ENCODE results near the gene REEP3. TPM values are rescaled to one million over a fixed set of nuclear protein-coding genes. Genes with fewer than 3 reads are reported as not detected.
A peak's percentile ranks its signal among the peaks of the same experiment; 100 is the strongest.

Gene REEP3, protein sequence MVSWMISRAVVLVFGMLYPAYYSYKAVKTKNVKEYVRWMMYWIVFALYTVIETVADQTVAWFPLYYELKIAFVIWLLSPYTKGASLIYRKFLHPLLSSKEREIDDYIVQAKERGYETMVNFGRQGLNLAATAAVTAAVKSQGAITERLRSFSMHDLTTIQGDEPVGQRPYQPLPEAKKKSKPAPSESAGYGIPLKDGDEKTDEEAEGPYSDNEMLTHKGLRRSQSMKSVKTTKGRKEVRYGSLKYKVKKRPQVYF
- total RNA-seq = 10 to 100 TPM in 2 of 5 experiments, 1 to 10 TPM in 3; 3.6 to 21.6 (median 9.0) TPM
- polyA plus RNA-seq = 1 to 10 TPM; 1.6 to 2.6 TPM
- 7.4 reads per million, percentile 30 among the genes with 10 or more reads in this experiment for total RNA-seq

- POLR2A ChIA-PET = interaction anchor here (0.7 to 1.6 kb wide), 10 partner anchors 9 to 1264 kb away, joined by 3 to 13 read pairs (median 4); partner anchors contain the start of gene NRBF2
- Histone ChIP-seq H3K36me3 (ENCODE audit: control insufficient read depth in 2 of 3, insufficient read depth in 3 of 3, low read length in 3 of 3) (no peaks in the 10 kb centered on the region), H3K27ac (ENCODE audit: low read depth, low read length) (peak within 1 kb of the TSS; percentile 86), H3K9me3 (ENCODE audit: control insufficient read depth in 2 of 3, low read length in 3 of 3) (no peaks in the 10 kb centered on the region), H3K4me1 (ENCODE audit: control insufficient read depth in 2 of 2, insufficient read depth in 2 of 2, low read length in 2 of 2) (peaks cover 11 to 30% of the 10 kb centered on the region in 2 donors), H3K27me3 (ENCODE audit: control insufficient read depth in 2 of 2, insufficient read depth in 2 of 2, low read length in 2 of 2) (no peaks in the 10 kb centered on the region), H3K4me3 (ENCODE audit: low read length) (peak within 1 kb of the TSS; percentile 83)
- DNase-seq (peak in 7 of 9 donors; percentile 34 to 70 (median 48)), ATAC-seq (peak; percentile 84)
- H3K27me3 Mint-ChIP-seq = no peaks in the 10 kb centered on the region
- intact Hi-C loops (cut with micrococcal nuclease) = loop anchor here (1.0 to 10.0 kb wide), 11 partner anchors 8 to 886 kb away; partner anchors contain the start of genes ADO (in 1 of the 2) and JMJD1C (in 1 of the 2)
- H3K4me1 Mint-ChIP-seq = peaks cover 36 to 79% (median 73%) of the 10 kb centered on the region in 7 donors
- CTCF ChIA-PET = interaction anchor here (0.5 to 0.7 kb wide), 2 partner anchors 251 to 305 kb away, joined by 3 to 5 read pairs; no protein-coding TSS in a partner anchor
- peaks cover 0 to 8% (median 0%) of the 10 kb centered on the region in 5 donors for H3K36me3 Mint-ChIP-seq
- peaks cover 0 to 2% (median 0%) of the 10 kb centered on the region in 11 donors for H3K9me3 Mint-ChIP-seq
- peak within 1 kb of the TSS; percentile 80 to 93 (median 90) for H3K4me3 Mint-ChIP-seq
- peak within 1 kb of the TSS; percentile 81 to 95 (median 91) for H3K27ac Mint-ChIP-seq
Measured at GRCh38 chr10:63520500-63521415, at the start of gene REEP3. TSS of gene REEP3 (plus strand) at chr10:63521401. CDS start at chr10:63521546, 145 bp downstream.

DNA sequence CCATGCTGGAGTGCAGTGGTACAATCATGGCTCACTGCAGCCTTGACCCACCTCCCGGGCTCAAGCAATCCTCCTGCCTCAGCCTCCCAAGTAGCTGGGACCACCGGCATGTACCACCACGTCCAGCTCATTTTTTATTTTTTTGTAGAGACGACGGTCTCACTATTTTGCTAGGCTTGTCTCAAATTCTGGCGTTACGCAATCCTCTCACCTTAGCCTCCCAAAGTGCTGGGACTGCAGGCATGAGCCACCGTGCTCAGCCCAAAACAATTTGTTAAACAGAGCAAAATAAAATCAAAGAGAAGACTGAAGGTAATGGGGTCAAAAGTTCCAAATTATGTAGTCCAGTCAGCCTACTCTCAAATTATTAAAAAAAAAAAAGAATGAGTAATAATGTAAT is 46.7 kb upstream of the REEP3 start:
- Histone ChIP-seq H3K4me3 (ENCODE audit: low read length) (no peak overlapping the region), H3K36me3 (ENCODE audit: control insufficient read depth in 2 of 3, insufficient read depth in 3 of 3, low read length in 3 of 3) (no peaks in the 10 kb centered on the region), H3K4me1 (ENCODE audit: control insufficient read depth in 2 of 2, insufficient read depth in 2 of 2, low read length in 2 of 2) (no peaks in the 10 kb centered on the region), H3K27ac (ENCODE audit: low read depth, low read length) (no peak overlapping the region), H3K27me3 (ENCODE audit: control insufficient read depth in 2 of 2, insufficient read depth in 2 of 2, low read length in 2 of 2) (no peaks in the 10 kb centered on the region), H3K9me3 (ENCODE audit: control insufficient read depth in 2 of 3, low read length in 3 of 3) (no peaks in the 10 kb centered on the region)
- H3K9me3 Mint-ChIP-seq = peaks cover 0 to 2% (median 0%) of the 10 kb centered on the region in 11 donors
- intact Hi-C loops (cut with micrococcal nuclease) = no loop called here
- H3K4me3 Mint-ChIP-seq = no peak overlapping the region
- H3K4me1 Mint-ChIP-seq = peaks cover 2 to 39% (median 27%) of the 10 kb centered on the region in 7 donors
- CTCF ChIA-PET = no interaction called here
- ATAC-seq (no peak), DNase-seq (no peak)
- POLR2A ChIA-PET = interaction anchor here (1.1 kb wide), 1 partner anchor 253 kb away, joined by 6 read pairs; no protein-coding TSS in a partner anchor
- H3K36me3 Mint-ChIP-seq = peaks cover 0 to 8% (median 4%) of the 10 kb centered on the region in 5 donors
- peak overlapping the region in 1 of 9 donors; percentile 46 for H3K27ac Mint-ChIP-seq
- no peaks in the 10 kb centered on the region for H3K27me3 Mint-ChIP-seq

DNA sequence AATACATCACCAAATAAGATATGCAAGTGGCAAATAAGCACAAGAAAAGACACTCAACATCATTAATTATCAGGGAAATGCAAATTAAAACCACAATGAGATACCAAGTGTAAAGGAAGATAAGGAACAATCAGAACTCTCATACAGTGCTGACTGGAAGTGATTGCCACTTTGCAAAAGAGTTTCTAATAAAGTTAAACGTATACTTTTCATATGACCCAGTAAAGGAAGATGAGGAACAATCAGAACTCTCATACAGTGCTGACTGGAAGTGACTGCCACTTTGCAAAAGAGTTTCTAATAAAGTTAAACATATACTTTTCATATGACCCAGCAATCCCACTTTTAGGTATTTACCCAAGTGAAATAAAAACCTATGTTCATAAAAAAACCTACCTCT is 43.3 kb upstream of the REEP3 start:
- Mint-ChIP-seq H3K27me3 (no peaks in the 10 kb centered on the region), H3K4me3 (no peak overlapping the region), H3K9me3 (peaks cover 0 to 2% (median 0%) of the 10 kb centered on the region in 11 donors), H3K27ac (no peak overlapping the region), H3K36me3 (peaks cover 0 to 8% (median 4%) of the 10 kb centered on the region in 5 donors), H3K4me1 (peaks cover 6 to 39% (median 28%) of the 10 kb centered on the region in 7 donors)
- intact Hi-C loops (cut with micrococcal nuclease) = no loop called here
- Histone ChIP-seq H3K27me3 (ENCODE audit: control insufficient read depth in 2 of 2, insufficient read depth in 2 of 2, low read length in 2 of 2) (no peaks in the 10 kb centered on the region), H3K4me3 (ENCODE audit: low read length) (no peak overlapping the region), H3K9me3 (ENCODE audit: control insufficient read depth in 2 of 3, low read length in 3 of 3) (no peaks in the 10 kb centered on the region), H3K27ac (ENCODE audit: low read depth, low read length) (no peak overlapping the region), H3K4me1 (ENCODE audit: control insufficient read depth in 2 of 2, insufficient read depth in 2 of 2, low read length in 2 of 2) (no peaks in the 10 kb centered on the region), H3K36me3 (ENCODE audit: control insufficient read depth in 2 of 3, insufficient read depth in 3 of 3, low read length in 3 of 3) (no peaks in the 10 kb centered on the region)
- DNase-seq = no peak
- ChIA-PET POLR2A (interaction anchor here (0.9 kb wide), 1 partner anchor 44 kb away, joined by 3 read pairs; no protein-coding TSS in a partner anchor), CTCF (no interaction called here)
- ATAC-seq = no peak

- intact Hi-C loops (cut with micrococcal nuclease) = no loop called here
- Mint-ChIP-seq H3K36me3 (peaks cover 0 to 8% (median 4%) of the 10 kb centered on the region in 5 donors), H3K27ac (no peak overlapping the region), H3K27me3 (no peaks in the 10 kb centered on the region), H3K9me3 (peaks cover 0 to 2% (median 0%) of the 10 kb centered on the region in 11 donors), H3K4me1 (peaks cover 6 to 43% (median 31%) of the 10 kb centered on the region in 7 donors), H3K4me3 (no peak overlapping the region)
- no peaks in the 10 kb centered on the region for H3K9me3 ChIP-seq (ENCODE audit: control insufficient read depth in 2 of 3, low read length in 3 of 3)
- H3K27me3 ChIP-seq (ENCODE audit: control insufficient read depth in 2 of 2, insufficient read depth in 2 of 2, low read length in 2 of 2) = no peaks in the 10 kb centered on the region
- no peak overlapping the region for H3K27ac ChIP-seq (ENCODE audit: low read depth, low read length)
- no peaks in the 10 kb centered on the region for H3K36me3 ChIP-seq (ENCODE audit: control insufficient read depth in 2 of 3, insufficient read depth in 3 of 3, low read length in 3 of 3)
- POLR2A ChIA-PET = interaction anchor here (0.8 to 0.9 kb wide), 2 partner anchors 9 to 43 kb away, joined by 3 read pairs; no protein-coding TSS in a partner anchor
- ATAC-seq = no peak
- no peak overlapping the region for H3K4me3 ChIP-seq (ENCODE audit: low read length)
- CTCF ChIA-PET = interaction anchor here (0.6 to 0.7 kb wide), 2 partner anchors 140 to 1405 kb away, joined by 3 read pairs; no protein-coding TSS in a partner anchor
- no peaks in the 10 kb centered on the region for H3K4me1 ChIP-seq (ENCODE audit: control insufficient read depth in 2 of 2, insufficient read depth in 2 of 2, low read length in 2 of 2)
- DNase-seq = no peak
Measured at GRCh38 chr10:63478564-63478963, 42.6 kb upstream of the REEP3 start.

GRCh38 chr10:63480237-63480636 is 41.0 kb upstream of the REEP3 start:
- intact Hi-C loops (cut with micrococcal nuclease) = no loop called here
- Mint-ChIP-seq H3K27me3 (no peaks in the 10 kb centered on the region), H3K9me3 (peaks cover 0 to 2% (median 0%) of the 10 kb centered on the region in 11 donors), H3K4me1 (peaks cover 6 to 46% (median 34%) of the 10 kb centered on the region in 7 donors), H3K4me3 (no peak overlapping the region), H3K27ac (no peak overlapping the region), H3K36me3 (peaks cover 0 to 8% (median 3%) of the 10 kb centered on the region in 5 donors)
- ChIA-PET CTCF (no interaction called here), POLR2A (interaction anchor here (0.6 to 1.2 kb wide), 2 partner anchors 13 to 149 kb away, joined by 3 to 4 read pairs; no protein-coding TSS in a partner anchor)
- H3K36me3 ChIP-seq (ENCODE audit: control insufficient read depth in 2 of 3, insufficient read depth in 3 of 3, low read length in 3 of 3) = no peaks in the 10 kb centered on the region
- no peaks in the 10 kb centered on the region for H3K9me3 ChIP-seq (ENCODE audit: control insufficient read depth in 2 of 3, low read length in 3 of 3)
- no peaks in the 10 kb centered on the region for H3K27me3 ChIP-seq (ENCODE audit: control insufficient read depth in 2 of 2, insufficient read depth in 2 of 2, low read length in 2 of 2)
- H3K4me1 ChIP-seq (ENCODE audit: control insufficient read depth in 2 of 2, insufficient read depth in 2 of 2, low read length in 2 of 2) = no peaks in the 10 kb centered on the region
- ATAC-seq = no peak
- no peak overlapping the region for H3K27ac ChIP-seq (ENCODE audit: low read depth, low read length)
- no peak for DNase-seq
- no peak overlapping the region for H3K4me3 ChIP-seq (ENCODE audit: low read length)
